Panc1 (cell line): ENCODE results near the gene PKNOX2.

Experiments used
- POLR2AphosphoS5 ChIP-seq: IDR thresholded peaks from 2 replicates; pipeline ENCODE4 v1.6.1; 2012; ENCODE audit warnings: mild to moderate bottlenecking, low read depth, low read length, moderate library complexity
- TF ChIP-seq, protein P1 (sequence below): fragments of 450-650 bp; IDR thresholded peaks from 2 replicates; pipeline ENCODE4 v1.5.1; 2017; ENCODE audit warnings: mild to moderate bottlenecking

DNA sequence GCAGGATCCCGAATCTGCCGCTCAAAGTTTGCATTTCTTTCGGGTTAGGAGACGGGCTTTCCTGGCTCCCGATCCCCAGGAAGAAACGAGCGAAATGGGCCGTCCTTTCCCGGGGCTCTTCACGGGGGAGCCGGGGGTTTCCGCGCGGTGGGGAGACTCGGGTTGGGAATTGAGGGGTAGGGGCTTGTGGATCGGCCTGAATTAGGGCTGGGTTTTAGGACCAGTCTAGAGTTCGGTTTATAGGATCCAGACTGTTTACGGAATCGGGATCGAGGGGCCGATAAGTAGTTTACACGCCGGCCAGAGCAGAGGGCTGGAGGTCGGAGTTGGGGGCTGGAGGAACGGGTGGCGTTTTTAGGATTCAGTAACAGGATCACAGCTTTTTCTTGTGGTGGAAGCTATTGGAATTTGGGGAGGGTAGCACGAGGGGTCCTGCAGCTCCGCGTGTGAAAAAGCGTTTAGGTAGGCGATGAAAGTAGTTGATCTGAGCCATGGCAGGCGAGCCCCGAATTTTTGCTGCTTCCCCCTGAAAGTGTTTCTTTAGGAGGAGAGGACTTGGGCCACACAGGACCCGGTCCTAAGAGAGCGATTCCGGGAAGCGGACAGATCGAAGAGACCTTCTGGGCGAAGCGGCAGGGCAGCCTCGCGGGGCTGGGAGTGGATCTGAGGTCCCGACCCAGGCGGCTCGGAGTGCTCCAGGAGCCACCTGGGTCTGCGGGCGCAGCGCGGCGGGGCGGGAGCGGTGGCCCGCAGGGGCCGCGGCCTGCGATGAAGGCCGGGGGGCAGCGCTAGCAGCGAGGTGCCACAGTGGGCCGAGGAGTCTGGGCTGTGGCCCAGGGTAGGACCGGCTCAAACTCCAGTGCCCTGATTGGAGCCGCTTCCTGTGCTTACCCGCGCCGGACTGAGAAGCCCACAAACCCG, 1.6 kb downstream of the PKNOX2 start:
- no peak for TF ChIP-seq POLR2AphosphoS5
- TF ChIP-seq, protein P1, sequence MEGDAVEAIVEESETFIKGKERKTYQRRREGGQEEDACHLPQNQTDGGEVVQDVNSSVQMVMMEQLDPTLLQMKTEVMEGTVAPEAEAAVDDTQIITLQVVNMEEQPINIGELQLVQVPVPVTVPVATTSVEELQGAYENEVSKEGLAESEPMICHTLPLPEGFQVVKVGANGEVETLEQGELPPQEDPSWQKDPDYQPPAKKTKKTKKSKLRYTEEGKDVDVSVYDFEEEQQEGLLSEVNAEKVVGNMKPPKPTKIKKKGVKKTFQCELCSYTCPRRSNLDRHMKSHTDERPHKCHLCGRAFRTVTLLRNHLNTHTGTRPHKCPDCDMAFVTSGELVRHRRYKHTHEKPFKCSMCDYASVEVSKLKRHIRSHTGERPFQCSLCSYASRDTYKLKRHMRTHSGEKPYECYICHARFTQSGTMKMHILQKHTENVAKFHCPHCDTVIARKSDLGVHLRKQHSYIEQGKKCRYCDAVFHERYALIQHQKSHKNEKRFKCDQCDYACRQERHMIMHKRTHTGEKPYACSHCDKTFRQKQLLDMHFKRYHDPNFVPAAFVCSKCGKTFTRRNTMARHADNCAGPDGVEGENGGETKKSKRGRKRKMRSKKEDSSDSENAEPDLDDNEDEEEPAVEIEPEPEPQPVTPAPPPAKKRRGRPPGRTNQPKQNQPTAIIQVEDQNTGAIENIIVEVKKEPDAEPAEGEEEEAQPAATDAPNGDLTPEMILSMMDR, result no peak
